ENCODE data around the gene PHKB.
"Not testable (repeated sequence)": the region's sequence is repeated elsewhere in the genome, so short reads cannot be mapped to it uniquely, and the experiment has no call there.

PHKB gene

GRCh38 chr16:47469227-47469626 is 8.1 kb downstream of the PHKB start:
- no peak for DNase-seq (ENCODE audit: low read depth in 2 of 2)

- DNase-seq (ENCODE audit: low read depth in 2 of 2) = no peak
Observed at GRCh38 chr16:47470211-47470610, 9.1 kb downstream of the PHKB start.

DNA sequence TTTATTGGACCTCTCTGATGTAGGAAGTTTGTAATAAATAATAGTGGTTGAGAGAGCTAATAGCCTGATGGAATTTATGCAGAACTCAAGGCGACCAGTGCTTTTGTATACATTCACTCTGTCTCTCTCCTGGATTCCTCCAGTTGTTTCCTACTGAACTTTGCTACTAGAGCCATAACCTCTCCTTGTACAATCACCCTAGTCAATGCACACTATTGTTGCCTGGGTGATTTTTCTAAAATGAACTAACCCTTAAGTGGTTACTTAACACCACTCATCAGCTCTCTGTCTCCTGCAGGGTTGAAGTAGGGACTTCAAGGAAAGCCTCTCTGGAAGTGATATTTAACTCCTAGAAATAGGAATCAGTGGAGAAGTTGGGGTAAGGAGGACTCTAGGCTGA is 9.7 kb downstream of the PHKB start:
- DNase-seq (ENCODE audit: low read depth in 2 of 2) = no peak

DNA sequence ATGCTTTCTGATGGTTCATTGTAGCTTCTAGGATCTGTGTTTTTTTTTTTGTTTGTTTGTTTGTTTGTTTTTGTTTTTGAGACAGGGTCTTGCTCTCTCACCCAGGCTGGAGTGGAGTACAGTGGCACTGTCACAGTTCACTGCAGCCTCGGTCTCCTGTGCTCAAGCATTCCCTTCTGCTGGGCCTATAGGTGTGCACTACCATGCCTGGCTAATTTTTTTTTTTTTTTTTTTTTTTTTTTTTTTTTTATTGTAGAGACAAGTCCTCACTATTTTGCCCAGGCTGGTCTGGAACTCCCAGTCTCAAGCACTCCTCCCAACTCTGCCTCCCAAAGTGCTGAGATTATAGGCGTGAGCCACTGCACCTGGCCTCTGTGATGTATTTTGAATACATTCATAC is 11.9 kb downstream of the PHKB start:
- DNase-seq (ENCODE audit: low read depth in 2 of 2) = not testable (repeated sequence)

GRCh38 chr16:47473792-47474191 is 12.7 kb downstream of the PHKB start:
- DNase-seq (ENCODE audit: low read depth in 2 of 2) = no peak

DNA sequence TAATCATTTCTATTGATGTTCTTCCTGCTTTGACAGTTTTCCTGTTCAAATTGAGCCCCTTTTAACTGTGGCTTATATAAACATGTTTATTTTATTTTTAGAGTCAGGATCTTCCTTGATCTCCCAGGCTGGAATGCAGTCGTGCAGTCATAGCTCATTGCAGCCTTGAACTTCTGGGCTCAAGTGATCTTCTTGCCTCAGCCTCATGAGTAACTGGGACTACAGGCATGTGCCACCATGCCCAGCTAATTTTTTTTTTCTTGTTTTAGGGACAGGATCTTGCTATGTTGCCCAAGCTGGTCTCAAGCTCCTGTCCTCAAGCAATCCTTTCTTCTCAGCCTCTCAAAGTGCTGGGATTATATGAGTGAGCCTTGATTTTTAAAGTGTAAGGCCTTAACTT is 14.7 kb downstream of the PHKB start:
- DNase-seq (ENCODE audit: low read depth in 2 of 2) = no peak

DNA sequence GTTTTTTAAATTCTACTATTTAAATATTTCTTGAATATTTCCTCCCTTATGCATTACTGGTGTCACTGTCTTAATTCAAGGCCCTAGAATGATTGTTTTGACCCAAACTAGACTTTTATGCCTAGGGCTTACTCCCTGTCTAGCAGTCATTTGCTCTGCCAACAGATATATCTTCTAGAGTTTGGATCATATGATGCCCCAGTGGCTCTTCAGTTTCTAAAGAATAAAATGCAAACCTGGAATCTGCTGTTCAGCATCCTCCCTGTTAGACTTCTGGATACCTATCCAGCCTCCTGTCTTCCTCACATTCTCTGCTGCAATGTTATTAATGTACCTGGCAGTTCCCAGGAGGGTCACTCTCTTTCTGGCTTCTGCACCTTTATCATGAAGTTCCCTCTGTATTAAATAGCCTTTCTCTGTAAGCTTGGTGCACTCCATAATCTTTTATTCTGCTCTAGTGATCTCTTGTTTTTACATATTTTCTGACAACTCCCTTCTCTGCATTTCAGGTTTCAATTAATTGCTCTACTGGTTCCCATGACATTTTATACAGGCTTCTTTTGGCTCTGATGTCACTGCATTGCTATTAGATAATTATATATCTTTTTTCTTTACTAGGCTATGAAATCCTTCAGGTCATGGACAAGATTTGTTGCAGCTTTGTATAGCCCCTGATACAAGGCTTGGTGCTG is 15.7 kb downstream of the PHKB start:
- no peak for DNase-seq (ENCODE audit: low read depth in 2 of 2)

DNA sequence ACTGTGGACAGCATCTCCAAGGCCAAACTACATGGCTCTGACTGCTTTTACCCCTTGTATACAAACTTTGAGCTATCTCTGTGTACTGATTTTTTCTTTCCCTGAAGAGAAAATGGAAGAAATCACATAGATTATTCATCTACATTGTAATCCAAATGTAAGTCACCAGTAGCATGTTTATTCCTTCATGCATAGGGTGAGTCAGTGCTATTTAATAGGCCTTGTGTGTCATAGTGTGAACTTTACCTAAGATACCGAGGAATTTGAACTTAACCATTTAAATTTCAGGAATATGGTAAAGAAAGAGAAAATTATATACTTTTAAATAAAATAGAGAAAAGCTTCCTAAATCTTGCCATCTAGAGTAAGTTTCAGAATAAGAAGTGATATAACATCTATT is 16.5 kb downstream of the PHKB start:
- DNase-seq (ENCODE audit: low read depth in 2 of 2) = no peak

DNA sequence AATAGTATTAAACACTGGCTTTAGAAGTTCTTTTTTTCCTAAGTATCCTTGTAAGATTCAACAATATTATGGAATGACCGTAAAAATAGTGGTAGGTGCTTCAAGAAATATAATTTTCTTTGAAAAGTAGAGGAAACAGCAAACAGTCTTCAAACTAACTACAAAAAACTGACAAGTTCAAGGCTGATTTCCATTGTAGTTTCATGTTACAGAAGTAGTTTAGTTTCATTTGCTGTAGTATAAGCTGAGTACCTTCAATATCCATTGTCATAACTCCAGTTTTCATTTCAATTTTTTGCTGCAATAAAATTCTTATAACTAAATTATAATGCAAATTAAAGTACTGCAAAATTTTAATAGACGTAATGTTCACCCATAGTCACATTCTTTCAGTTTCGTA is 19.3 kb downstream of the PHKB start:
- no peak for DNase-seq (ENCODE audit: low read depth in 2 of 2)

- DNase-seq (ENCODE audit: low read depth in 2 of 2) = no peak
Observed at GRCh38 chr16:47481698-47482374, 20.7 kb downstream of the PHKB start.

GRCh38 chr16:47483616-47484015 is 22.5 kb downstream of the PHKB start:
- no peak for DNase-seq (ENCODE audit: low read depth in 2 of 2)

DNA sequence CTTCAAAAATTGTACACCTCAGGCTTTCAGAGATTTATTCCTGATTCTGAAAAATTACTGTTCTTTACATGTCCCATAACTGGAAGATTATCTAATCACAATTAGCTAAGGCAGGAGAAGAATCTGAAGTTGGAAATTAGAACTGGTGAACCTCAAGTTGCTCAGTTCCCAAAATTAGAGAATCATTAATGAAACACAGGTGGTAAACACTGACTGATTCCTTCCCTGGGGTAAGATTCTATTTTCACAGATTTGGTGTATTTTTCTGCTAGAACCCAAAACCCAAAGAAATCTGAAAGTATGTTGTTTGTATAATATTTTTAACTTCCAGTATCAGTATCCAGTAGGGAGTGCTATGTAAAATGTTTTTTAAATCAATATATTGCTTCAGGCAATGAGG is 25.7 kb downstream of the PHKB start:
- DNase-seq (ENCODE audit: low read depth in 2 of 2) = no peak

- DNase-seq (ENCODE audit: low read depth in 2 of 2) = no peak
Observed at GRCh38 chr16:47488051-47488450, 26.9 kb downstream of the PHKB start.

- no peak for DNase-seq (ENCODE audit: low read depth in 2 of 2)
Observed at GRCh38 chr16:47490471-47490870, 29.3 kb downstream of the PHKB start.

DNA sequence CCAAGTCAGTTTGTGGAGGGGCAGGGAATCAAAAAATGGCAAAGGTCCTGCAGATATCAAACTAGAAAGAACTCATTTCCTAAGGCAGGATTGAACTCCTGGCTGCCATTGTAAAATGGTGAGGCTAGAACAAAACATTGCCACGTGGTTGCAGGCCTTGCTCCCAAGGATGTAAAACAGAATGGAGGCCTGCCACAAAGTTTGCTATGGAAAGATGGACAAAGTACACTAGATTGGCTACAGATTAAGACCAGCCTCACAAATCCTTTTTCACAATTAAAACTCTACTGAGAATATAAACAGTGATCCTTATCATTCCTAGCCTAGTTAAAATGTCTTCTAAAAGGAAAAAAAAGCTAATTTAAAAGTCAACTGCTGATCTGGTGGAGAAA is 30.9 kb downstream of the PHKB start:
- DNase-seq (ENCODE audit: low read depth in 2 of 2) = no peak

DNA sequence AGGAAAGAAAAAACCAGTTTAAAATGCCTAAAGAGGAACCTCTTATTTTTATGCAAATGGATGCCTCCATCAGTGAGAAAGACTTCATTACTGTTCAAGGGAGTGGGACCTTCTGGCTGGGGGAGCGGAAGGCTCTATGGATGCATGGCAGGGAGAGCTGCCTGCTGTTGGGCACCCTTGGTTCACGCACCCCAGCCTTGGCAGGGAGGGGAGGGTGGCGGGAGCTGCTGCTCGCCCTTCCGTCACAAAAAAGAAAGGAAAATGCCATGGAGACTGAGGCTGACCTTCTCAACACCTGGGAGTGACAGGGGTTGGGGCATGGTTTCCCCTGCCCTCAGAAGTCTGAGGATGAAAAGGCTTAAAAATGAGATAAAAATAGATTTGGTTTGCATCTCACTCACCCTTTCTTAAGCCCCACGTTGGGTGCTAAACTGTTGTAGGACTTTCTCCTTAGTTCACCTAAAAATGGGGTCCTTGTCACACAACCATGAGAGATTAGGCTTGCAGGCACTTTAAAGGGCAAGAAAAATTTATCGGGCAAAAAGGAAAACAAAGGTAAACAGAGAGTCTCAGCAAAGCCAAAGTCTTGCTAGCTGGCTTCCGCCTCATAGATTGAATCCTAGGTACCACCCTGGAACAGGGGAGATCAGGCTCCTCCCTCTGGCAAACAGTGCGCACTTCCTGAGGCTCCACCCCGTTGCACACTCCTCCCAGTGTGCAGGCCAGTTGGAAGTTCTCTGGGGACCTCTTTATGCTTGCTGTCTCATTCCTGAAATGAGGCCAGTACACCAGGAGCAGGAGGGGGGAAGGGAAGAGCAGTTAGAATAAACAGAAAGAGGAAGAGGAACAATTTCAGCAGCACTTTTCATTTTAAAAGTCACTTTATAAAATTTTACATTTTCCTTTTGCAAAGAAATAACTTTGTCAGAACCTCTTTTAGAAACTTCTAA is 31.6 kb downstream of the PHKB start:
- DNase-seq (ENCODE audit: low read depth in 2 of 2) = no peak

- no peak for DNase-seq (ENCODE audit: low read depth in 2 of 2)
Observed at GRCh38 chr16:47493381-47494337, 32.5 kb downstream of the PHKB start.

DNA sequence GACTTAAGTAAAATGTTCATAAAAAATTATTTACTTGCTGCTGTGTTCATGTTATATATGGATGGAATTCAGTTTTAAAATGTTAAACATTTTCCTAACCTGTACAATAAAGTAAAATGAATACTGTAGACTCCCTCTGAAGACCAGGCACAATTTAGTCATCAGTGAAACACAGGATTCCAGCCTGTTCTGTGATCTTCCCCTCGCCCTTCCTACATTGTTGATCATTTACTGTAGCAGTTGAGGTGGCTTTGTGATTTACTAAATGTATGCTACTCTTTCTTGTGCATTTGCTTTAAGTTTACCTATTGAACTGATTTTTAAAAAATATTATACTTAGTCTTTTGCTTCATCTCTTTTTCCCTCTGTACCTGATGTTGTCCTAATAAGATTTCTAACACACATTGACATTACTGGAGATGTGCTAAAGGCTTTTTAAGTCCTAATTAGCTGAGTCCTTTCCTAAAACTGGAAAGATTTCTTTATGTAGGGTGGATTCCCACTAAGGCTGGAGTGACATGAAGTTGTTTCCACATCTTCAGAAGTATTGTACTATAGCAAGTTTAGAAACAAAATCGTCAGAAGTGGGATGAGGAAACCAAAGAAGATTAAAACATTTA is 38.1 kb downstream of the PHKB start:
- DNase-seq (ENCODE audit: low read depth in 2 of 2) = no peak

GRCh38 chr16:47499700-47500264 is 38.7 kb downstream of the PHKB start:
- no peak for DNase-seq (ENCODE audit: low read depth in 2 of 2)

- no peak for DNase-seq (ENCODE audit: low read depth in 2 of 2)
Observed at GRCh38 chr16:47503936-47504335, 42.8 kb downstream of the PHKB start.

DNA sequence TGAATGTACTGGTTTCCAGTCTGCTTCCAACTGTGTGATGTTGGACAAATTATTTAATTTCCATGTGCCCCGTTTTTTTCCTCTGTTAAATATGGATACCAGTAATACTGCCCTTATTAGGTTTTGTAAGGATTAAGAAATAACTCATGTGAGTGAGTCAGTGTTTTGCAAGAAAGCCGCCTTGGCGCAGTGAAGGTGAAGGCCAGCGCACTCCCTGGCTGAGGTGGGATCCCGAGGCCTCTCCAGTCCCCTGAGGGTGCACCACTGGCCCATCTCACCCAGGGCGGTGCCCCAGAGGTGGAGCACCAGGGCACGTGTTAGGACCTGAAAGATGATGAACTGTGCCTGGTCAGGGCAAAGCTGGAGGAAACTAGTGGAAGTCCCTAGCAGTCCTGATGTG is 43.5 kb downstream of the PHKB start:
- DNase-seq (ENCODE audit: low read depth in 2 of 2) = no peak
